Activated CD8-positive, alpha-beta memory T cell treated with anti-CD3 and anti-CD28 coated beads, Interleukin-2, amount 50 U/mL, for 24 hours (primary cell): ENCODE measurements around the gene ISLR2.
"Not testable (repeated sequence)": the region's sequence is repeated elsewhere in the genome, so short reads cannot be mapped to it uniquely, and the experiment has no call there.

Experiments used
- DNase-seq: peaks from one replicate; pipeline ENCODE4 v3.0.0-alpha.2; 2020; ENCODE audit errors: extremely low read depth

The ISLR2 gene

DNA sequence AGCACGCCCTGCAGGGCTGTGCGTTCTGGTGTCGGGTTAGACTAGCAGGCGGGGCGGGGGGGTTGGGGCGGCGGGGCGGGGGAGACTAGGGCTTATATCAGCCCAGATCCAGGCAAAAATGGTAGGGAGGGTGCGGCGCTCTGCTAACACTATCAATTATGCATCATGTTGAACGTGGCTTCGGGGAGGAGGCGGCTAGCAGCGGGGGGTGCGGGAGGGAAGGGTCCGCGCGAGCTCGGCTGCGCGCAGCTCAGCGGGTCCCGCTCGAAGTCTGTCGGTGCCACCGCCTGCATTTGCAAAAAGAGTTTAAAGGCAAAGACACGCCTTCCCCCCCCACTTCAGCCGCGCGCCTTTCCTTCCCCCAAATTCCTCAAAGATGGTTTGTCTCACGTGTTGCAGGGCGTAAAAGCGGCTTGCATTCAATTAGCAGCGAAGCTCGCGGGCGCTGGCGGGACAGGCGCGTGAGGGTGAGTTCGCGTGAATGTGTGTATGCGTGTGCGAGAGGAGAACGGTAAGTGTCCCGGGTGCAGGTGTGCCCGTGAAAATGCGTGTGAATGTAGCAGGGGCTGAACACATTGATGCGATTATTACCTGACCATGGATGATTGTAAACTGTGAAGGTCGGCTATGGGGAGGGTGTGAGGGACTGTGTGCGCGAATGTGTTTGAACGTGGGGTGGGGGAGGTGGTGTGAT is at the start of gene ISLR2:
Gene ISLR2, plus strand, starts transcription at position 432 of the 694 bp plus-strand sequence. CDS start 2,169 bp downstream, outside the sequence.
- DNase-seq: no peak

DNA sequence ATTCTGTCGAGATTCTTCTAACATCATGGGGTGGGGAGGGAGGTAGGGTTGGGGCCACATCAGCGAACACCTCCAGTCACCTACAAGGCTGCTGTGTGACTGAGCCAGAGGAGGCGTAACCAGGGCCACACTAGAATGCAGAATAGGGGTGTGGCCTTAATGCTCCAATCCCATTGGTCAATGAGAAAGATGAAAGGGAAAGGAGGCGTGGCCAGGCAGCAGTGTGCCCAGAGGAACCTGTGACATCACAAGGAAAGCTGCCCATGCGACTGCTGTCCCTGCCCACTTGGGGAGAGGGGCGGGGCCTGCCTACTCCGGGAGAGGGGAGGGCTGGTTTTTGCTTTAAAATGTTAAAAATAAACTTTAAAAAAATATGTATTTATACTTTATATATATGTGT is 47.9 kb upstream of the ISLR2 start, which contains the start of gene GOLGA6A:
Gene GOLGA6A, minus strand, starts transcription at position 101 of the 400 bp plus-strand sequence. Its CDS starts 41 bp downstream, at position 60.
- DNase-seq: not testable (repeated sequence)

GRCh38 chr15:74094567-74094966 is 35.8 kb upstream of the ISLR2 start:
- DNase-seq: not testable (repeated sequence)

- not testable (repeated sequence) for DNase-seq
Measured at GRCh38 chr15:74095610-74096009, 34.8 kb upstream of the ISLR2 start.

GRCh38 chr15:74096753-74097474 is 33.5 kb upstream of the ISLR2 start:
- not testable (repeated sequence) for DNase-seq

- peak; percentile 65 for DNase-seq
Measured at GRCh38 chr15:74099963-74100733, 30.2 kb upstream of the ISLR2 start.

DNA sequence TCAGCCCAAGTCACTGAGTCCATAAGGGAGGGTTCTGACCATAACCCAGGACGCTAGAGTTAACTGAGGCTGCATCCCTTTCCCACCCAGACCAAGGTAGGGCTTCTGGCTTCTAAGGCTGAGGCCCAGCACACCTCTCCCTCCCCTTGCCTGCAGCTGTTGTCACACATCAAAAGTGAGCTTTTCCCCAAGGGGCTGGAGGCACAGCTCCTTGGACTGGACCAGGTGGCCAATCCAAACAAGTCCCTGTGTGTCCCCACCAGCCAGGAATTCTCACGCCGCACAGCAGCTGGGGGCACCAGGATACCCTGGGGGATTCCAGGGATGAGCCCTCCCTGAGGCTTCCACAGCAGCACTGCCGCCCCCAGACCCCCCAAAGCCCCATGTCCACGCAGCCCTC is 22.3 kb upstream of the ISLR2 start:
- DNase-seq: no peak

DNA sequence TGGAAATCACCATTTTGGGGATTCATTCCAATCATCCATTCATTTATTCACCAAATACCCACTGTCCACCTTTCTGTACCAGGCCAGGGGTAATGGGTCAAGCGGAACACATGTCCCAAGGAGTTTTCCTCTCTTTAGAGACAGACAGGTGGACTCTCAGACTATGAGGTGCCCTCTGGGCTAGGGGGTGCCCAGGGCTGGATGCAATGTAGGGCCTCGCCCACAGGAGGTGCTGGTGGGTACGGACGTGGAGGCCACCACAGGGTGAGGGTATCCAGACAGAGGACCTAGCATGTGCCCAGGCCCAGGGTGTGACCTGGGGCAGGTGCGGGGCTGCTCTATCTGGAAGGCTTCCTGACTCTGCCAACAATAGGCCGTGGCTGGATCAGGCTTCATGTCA is 21.8 kb upstream of the ISLR2 start:
- DNase-seq: not testable (repeated sequence)

- no peak for DNase-seq
Measured at GRCh38 chr15:74109713-74110112, 20.7 kb upstream of the ISLR2 start.

GRCh38 chr15:74120426-74120825 is 10.0 kb upstream of the ISLR2 start:
- DNase-seq: no peak

DNA sequence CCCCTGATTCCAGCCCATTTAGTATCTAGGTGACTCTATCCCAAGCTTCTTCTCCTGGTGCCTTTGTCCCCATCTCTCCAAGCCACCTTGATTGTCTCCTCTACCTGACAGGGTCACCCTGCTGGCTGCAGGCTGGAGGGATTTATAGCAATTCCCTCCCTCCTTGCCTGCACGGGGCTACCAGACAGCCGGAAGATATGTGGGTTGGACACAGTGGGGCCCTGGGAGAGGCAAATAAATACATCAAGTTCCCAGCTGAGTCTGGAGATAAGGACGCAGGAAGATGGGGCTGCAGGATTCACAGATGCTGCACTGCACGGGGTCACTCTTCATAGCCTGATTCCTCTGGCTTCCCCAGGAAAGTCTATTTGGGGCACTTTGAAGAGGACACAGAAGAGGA is 9.3 kb upstream of the ISLR2 start:
- DNase-seq: no peak

- no peak for DNase-seq
Measured at GRCh38 chr15:74121858-74122257, 8.5 kb upstream of the ISLR2 start.

- DNase-seq: no peak
Measured at GRCh38 chr15:74122403-74123130, 7.8 kb upstream of the ISLR2 start.

- DNase-seq: no peak
Measured at GRCh38 chr15:74123131-74123429, 7.3 kb upstream of the ISLR2 start.

DNA sequence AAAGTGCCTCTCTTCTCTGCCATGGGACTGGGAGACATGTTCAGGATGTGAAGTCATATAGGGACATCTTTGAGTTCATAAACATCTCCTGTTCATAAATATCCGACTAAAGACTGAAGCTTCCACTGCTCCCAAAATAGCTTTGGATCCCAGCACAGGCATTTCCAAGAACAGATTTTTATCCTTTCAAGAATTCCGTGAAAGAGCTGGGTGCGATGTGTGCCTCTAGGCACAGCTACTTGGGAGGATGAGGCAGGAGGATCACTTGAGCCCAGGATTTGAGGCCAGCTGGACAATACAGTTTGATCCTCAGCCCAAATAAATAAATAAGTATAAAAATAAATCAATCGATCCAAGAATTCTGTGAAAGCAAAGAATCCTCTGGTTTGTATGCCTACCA is 6.7 kb upstream of the ISLR2 start:
- no peak for DNase-seq

- DNase-seq: no peak
Measured at GRCh38 chr15:74124196-74124595, 6.2 kb upstream of the ISLR2 start.

- DNase-seq: no peak
Measured at GRCh38 chr15:74124759-74125158, 5.6 kb upstream of the ISLR2 start.

- DNase-seq: peak; percentile 62
Measured at GRCh38 chr15:74127255-74127953, 3.0 kb upstream of the ISLR2 start.

DNA sequence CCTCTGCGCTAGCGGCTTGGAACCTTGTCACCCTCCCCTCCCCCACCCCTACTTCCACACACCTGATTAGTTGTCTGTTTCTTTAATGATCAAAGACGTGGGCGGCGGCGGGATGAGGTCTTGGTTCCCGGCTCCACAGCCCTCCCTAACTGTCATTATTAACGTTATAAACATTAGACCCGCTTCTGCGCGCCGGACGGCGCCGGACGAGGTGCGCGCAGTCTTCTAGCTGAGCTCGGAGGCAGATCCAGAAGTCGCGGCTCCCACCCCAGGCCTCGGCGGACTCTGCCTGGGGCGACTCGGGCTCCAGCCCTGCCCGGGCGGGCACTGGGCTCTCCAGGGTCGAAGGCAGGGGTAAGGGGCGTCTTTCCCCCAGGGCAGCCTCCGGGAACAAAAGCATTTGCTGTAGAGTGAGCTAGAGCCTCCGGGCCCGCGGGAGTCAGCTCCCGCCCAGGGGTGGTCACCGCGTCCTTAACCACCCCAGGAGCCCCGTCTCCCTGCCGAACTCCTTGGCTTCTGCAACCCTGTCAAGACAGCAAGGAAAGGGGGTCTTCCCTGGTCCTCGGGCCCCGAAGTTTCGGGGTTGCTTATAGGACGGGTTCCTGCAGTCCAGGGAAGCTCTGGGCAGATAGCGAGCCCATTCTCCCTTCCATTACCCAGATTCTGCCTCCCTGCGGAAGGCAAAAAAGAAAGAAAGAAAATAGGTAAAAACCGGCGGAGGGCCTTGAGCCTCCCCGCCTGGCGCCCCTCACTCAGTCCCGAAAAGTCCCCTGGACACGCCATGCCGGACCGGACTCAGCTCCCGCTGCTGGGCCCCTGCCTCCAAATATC is 2.2 kb upstream of the ISLR2 start:
- DNase-seq: no peak
